Smooth muscle cell of the brain vasculature (primary cell): ENCODE measurements around the gene PRR5L.

Experiments
- DNase-seq: peaks from one replicate; pipeline ENCODE4 v3.0.0-alpha.2; 2012; ENCODE audit warnings: low read depth, low spot score

Gene PRR5L

DNA sequence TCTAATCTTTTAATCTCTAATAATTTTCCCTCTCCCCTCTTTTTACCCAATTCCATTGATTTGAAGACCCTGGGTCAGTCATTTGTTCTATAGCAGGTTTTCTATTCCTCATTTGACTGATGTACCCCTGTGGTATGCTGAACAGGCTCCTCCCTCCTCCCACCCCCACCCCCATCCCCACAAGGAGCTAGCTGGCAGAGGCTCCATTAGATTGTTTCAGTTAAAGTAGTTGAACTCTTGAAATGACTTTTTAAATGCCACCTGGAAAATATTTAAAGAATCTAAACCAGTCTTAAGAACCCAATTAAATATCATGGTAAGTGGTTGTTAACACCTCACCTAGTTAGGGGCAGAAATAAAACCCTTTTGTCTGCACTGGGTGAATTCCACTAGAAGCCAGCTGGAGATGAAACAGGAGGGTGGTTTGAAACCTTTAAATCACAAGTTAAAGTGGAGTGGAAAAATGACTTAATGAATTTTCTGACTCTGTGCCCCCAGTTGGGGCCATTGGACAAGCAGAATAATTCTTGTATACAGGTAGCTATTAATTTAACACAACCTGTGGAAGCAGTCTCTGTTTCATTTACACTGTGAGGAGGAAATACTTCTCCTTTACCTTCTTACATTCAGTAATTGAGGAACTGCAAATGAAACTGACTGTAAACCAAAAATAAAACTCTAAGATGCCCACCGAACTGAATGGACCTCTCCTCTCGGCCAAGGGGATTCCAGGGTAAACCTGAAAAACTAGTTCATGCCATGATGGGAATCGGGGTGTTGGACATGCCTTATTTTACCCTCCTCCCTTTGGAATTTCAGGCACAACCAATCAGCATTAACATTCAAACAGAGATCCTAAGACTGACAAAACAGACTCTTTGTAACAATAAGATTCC, 30.7 kb downstream of the PRR5L start:
- DNase-seq, result no peak

DNA sequence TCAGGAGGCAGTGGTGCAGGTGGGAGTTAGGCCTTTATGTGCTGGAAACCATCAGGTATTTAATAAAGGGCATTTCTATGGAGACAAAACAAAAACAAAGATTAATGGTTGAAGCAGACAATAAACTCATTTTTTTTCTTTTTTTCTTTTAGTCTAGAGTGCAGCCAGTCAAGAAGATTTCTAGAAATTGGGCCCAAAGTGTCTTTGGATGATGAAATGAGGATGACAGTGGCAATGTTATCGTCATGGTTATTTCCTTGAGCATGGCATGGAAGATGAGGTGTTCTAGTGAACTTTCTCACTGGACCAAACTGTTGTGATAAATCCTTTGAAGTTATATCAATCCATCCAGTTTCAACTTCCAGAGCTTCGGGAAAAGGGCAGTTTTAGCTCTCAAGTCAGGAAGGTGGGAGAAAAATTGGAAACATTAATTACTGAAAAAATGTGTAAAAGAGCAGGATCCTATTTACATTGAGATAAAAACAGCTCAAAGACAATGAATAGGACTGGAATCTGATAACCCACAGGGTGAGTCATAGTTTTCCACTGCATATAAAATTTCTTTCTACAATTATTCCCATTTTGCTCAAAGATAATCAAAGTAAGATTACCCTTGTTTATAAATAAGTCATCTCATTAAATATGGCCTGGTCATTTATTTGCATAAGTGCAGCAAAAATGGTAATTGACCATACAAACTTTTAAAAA, 33.0 kb downstream of the PRR5L start:
- no peak for DNase-seq

DNA sequence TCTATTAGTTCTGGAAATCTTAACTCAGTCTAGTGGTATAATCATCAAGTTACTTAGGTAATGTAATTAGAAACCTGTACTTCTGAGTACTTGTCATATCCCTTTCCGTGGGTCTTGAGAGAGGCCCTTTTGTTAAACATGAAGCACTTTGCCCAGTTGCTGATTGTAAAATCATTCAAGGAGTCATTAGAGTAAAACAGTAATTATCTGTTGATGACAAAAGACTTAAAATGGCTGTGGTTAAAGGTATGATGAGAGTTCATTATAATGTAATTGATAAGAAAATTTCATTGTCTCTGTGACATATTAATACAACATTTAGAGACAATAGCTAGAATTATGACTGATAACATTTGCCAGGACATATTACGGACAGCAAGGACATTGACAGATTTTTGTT, 34.3 kb downstream of the PRR5L start:
- DNase-seq, result no peak

DNA sequence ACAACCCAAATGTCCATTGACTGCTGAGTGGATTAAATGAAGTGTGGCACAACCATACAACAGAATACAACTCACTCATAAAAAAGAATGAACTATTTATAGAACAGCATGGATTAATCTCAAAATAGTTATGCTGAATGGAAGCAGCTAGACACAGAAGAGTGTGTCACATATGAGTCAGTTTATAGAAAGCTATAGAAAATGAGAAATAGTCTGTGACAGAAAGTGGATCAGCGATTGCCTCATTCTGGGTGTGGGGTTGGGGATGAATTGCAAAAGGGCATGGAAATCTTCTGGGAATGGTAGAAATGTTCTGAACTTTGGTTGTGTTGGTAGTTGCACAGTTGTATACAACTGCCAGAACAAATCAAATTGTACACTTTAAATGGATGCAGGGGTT, 37.4 kb downstream of the PRR5L start:
- no peak for DNase-seq

DNA sequence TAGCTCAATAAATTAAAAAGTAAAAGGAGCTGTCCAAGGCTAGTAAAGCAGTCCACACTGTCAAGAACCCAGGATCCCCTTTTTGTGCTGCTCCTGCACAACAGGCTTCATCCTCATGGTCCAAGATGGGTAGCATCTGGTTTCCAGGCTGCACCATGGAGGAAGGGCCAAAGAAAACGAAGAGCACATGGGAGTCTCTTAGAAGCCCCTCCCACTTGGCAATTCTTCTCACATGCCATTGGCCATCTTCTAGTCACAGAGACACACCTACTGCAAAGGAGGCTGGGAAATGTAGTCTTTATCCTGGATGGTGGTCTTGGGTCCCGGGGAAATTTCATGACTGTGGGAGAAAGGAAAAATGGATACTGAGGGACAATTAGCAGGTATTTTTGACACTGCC, 37.8 kb downstream of the PRR5L start:
- DNase-seq, result no peak

- DNase-seq, result no peak
Measured at GRCh38 chr11:36339888-36340287, 43.8 kb downstream of the PRR5L start.

DNA sequence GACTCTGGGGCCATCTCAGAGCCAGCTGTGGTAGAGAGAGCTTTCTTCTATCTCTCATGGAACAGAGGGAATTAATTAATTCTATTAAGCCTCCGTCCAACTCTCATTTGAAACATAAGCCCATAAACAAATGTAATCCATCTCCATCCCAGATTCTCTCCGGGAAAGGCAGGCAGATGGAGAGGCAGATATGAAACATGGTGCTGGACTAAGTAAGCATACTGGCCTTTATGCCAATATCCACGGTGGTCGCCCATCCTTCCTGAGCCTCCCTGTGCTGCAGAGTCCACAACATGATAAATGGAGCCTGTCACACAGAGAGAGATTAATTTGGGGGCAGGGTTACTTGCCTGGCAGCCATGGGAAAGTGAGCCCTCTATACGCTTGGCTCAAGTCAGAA, 44.8 kb downstream of the PRR5L start:
- DNase-seq, result no peak

DNA sequence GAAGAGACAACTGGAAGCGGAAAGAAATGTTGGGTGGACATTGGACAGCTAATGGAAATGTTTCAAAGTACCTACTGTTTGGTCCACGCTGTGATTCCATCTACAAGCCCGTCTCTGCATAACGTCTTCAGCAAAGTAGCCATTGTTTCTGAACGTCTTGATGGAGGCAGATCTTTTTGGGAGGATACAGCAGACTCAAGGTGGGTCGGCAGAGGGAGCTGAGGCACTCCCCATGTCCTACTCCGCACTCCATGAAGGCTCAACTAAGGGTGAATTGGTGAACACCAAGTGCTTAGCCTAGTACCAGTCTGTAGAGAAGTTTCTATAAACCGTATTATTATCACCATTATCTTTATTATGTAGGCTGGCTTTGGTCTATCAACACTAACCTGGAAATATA, 45.8 kb downstream of the PRR5L start:
- DNase-seq, result no peak

- DNase-seq, result no peak
Measured at GRCh38 chr11:36342327-36342726, 46.2 kb downstream of the PRR5L start.

DNA sequence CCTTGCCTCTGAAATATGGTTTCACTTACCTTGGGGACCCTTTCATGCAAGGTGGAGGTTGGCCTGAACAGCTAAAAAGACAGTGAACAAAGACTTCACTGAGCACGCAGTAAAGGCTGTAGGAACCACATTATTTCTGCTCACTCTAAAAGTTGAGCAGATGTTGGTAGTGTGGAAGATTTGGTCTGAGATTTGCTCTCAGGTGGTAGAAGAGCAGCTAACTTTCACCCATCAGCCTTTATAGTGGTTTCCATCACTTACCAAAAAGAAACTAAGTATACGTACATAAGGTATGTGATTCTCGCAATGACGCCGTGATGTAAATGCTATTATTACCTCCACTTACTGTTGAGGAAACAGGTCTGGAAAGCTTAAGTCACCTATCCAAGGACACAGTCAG, 47.3 kb downstream of the PRR5L start:
- no peak for DNase-seq

- DNase-seq, result no peak
Measured at GRCh38 chr11:36345084-36345511, 49.0 kb downstream of the PRR5L start.

DNA sequence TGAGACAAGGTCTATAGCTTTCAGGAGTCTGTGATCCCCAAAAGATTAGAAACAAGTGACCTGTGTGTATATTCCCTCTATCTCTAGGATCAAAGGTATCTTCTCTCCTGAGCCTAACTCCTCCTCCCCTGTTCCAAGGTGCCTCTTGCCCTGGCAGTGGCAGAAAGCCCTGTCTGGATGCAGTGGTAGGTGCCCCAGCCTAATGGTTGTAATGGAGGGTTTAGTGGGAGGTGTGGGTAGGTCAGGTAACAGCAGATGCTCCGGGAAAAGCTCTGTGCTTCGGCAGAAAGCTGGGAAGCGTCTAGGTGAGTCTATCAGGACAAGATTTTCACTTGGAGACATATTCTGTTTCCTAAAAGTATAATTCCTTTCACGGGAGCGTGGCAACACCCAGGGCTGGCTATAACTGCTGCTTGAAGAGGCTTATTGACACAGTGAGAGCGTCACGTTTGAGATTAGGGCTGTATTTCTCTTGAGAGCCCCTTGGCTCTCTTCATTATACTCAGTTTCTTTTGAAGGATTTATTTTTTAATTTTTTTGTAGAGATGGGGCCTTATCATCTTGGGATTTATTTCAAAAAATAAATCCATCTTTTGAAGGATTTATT, 49.5 kb downstream of the PRR5L start:
- no peak for DNase-seq

DNA sequence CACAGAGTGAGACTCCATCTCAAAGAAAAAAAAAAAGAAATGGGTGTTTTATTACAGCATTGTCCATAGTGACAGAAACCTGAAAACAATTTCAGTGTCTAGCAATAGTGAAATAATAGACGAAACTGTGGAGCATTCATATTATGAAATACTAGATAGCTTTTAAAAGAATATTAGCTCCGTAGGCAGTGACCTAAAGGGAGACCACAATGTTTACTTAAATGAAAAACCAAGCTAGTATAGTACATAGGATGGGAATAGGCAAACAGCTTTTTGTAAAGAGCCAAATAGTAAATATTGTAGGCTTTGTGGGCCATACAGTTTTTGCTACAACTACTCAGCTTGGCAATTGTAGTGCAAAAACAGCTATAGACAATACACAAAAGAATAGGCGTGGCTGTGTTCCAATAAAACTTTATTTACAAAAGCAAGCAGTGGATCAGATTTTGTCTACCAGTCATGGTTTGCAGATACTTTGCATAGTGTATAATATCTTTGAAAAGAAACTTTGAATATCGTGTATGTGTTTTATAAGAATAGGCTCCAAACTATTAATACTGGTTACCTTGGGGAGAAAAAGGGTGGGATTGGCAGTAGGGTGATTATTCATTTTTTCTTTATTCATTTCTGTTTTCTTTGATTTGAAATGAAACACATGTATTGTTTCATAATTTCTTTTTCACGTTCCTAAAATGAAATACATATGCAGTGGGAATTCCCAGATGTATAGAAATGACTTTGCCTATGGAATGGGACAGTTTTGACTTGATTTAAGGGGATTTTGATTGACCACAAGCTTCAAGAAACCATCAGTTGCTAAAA, 50.7 kb downstream of the PRR5L start:
- no peak for DNase-seq

DNA sequence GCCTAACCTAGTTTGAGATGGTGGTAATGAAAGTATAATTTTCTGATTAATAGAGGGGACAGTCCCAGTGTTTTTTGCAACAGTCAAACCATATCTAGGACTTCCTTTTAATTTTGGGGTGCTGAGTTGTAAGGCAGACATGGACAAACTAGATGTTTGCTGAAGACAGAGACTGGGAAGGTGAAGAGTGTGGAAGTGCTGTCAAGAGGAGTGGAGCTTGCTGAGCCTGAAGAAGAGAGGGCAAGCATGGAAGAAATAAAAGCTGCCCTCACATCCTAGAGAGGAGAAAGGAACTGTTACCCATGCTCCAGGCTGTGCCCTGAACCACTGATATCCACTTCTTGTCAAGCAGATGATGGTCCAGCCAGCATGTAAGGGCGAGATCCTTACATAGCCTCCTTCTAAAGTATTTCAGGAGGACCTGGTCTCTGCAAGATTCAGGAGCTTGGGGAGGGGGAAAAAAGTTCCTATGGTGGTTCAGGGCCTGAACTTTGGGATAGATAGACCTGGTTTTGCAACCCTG, 51.4 kb downstream of the PRR5L start:
- DNase-seq, result no peak

GRCh38 chr11:36349351-36350136, 53.5 kb downstream of the PRR5L start:
- no peak for DNase-seq

DNA sequence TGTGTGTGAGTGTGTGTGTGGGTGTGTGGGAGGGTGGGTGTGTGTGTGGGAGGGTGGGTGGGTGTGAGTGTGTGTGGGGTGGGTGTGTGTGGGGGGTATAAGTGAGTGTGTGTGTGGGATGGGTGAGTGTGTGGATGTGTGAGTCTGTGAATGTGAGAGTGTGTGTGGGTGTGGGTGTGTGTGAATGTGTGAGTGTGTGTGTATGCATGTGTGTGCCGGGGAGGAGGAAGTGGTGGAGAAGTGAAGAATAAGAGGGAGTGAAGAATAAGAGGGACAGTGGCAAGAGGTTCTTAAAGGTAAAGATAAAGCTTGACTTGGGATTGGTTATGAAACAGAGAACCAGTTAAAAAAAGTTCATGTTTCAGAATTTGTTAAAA, 54.0 kb downstream of the PRR5L start:
- no peak for DNase-seq

DNA sequence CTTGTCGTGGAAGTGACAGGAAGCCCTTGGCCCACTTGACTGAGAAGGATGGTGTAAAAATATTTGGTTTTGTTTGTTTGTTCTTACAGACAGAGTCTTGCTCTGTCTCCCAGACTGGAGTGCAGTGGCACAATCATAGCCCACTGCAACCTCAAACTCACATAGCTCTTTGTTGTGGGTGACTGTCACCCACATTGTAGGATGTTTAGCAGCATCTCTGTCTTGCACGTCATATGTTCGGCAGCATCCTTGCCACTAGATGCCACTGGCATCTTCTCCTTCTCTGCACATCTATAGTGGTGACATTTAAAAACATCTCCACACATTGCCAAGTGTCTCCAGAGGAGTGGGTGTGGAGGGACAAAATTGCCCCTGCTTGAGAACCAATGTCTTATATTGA, 56.8 kb downstream of the PRR5L start:
- no peak for DNase-seq

DNA sequence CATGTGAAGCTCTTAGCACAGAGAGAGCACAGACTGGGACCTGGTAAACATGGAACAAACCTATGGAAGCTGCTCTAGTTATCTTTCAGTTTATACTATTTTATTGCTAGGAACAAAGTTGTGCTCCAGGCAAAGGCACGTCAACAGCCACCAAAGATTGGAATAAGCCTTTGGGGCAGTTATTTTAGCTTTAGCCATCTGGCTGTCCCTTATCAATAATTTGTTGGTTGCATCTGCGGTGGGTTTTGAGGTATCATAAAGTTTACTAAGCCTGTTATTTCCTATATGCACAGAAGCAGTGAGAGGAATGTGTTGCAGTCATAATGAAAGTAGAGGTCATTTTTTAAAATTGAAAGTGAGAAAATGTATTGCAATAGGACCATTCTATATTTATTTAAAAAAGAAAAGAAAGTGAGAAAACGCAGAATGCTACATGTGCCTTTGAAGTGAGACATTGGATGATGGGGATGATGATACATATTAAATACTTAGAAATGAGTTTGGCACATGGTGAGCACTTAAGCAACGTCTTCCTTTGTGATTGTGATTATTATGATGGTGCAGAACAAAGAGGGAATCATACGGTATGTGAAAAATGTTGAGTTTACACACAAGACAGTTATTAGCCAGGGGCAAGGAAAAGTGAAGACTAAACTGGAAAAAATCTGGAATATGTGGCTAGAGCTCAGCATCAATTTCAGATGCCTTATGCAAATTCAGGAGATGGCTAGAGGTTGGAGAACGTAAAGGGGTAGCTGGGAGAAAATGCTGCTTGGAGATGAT, 58.3 kb downstream of the PRR5L start:
- no peak for DNase-seq

DNA sequence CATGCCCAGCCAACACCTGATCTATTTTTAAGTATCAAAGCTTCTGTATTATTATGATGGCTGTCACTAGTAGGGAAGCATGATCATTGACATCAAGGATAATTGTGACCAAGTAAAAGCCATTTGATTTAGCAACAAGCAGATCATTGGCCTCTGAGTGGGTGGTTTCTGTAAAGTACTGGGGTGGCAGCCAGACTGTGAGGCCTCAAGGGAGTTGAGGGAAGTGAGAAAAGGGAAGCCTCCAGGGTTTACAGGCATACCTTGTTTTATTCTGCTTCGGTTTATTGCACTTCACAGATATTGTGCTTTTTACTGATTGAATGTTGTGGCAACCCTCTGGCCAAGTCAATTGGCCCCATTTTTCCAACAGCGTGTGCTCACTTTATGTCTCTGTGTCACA, 60.1 kb downstream of the PRR5L start:
- DNase-seq, result no peak

GRCh38 chr11:36357831-36358230, 61.7 kb downstream of the PRR5L start:
- DNase-seq, result no peak
